ENCODE measurements around the gene NCCRP1.

The NCCRP1 gene, protein sequence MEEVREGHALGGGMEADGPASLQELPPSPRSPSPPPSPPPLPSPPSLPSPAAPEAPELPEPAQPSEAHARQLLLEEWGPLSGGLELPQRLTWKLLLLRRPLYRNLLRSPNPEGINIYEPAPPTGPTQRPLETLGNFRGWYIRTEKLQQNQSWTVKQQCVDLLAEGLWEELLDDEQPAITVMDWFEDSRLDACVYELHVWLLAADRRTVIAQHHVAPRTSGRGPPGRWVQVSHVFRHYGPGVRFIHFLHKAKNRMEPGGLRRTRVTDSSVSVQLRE

DNA sequence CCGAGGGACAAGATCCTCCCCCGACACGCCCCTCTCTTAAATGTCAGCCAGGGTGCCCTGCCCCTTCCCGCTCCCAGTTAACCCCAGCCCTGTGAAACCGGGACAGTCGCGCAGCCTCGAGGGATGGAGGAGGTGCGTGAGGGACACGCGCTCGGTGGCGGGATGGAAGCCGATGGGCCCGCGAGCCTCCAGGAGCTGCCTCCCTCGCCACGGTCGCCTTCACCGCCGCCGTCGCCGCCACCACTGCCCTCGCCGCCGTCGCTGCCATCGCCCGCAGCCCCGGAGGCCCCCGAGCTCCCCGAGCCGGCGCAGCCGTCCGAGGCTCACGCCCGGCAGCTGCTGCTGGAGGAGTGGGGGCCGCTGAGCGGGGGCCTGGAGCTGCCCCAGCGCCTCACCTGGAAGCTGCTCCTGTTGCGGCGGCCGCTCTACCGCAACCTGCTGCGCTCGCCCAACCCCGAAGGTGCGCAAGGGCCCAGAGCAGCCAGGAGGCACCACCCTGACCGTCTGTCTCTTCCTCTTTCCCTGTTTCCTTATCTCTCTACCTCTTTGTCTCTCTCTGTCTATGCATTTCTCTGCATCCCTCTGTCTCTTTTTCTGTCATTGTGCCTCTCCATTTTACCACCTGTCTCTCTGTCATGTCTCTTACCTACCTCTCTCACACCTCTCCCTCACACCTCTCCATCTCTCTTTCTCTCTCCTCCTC lies at the start of gene NCCRP1:
Gene NCCRP1 (plus strand): TSS at position 105 of the 703 bp plus-strand sequence. CDS start 19 bp downstream, at position 124.
- no peak for DNase-seq

GRCh38 chr19:39147480-39147879 lies 49.3 kb upstream of the NCCRP1 start:
- DNase-seq: no peak

- no peak for DNase-seq
Observed at GRCh38 chr19:39148939-39149529, 47.7 kb upstream of the NCCRP1 start.

DNA sequence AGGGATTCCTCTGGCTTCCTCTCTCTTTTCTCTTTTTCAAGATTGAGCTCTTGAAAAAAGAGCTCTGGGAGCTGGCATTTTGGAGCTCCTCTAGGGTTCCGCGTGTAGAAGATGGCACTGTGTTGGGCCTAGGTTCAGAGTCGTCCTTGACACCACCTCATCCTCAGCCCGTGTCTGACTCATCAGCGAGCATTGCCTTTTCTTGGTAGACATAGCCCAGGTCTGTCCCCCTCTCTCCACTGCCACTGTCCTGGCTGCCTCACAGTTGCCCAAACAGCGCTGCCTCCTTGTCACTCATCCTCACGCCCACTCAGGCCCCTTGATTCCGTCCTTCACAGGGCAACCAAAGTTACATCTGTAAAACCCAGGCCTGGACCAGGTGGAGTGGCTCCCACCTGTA lies 46.5 kb upstream of the NCCRP1 start:
- DNase-seq: no peak

DNA sequence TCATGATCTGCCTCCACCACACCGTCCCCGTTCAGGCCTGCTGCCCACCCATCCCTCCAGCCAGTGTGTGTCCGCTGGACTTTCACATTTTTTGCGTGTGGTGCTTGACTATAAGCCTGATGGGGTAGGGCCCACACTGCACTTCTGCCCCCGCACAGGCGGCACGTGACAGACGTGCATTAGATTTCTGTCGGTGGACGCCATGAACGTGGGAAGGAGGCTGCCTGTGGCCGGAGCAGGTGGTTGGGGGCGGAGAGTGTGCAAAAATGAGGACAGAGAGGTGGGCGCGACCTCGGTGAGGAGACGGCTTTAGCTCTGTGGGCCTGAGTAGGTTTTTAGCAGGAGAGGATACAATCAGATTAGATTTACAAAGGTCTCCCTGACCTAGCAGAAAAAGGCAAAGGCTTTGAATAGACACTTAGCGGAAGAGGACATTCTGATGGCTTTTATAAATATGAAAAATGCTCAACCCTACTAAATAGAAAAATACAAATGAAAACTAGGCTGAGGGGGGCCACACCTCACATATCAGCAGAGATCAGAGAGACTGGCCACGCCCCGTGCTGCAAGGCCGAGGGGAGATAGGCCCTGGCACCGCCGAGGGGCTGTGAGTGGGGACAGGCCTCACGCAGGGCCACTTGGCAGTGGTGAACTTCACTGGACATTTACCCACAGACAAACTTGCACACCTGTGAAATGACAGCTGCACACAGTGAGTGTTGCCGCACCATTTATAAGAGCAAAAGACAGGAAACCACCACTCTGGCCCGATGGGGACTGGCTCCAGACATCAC lies 45.8 kb upstream of the NCCRP1 start:
- DNase-seq: no peak

DNA sequence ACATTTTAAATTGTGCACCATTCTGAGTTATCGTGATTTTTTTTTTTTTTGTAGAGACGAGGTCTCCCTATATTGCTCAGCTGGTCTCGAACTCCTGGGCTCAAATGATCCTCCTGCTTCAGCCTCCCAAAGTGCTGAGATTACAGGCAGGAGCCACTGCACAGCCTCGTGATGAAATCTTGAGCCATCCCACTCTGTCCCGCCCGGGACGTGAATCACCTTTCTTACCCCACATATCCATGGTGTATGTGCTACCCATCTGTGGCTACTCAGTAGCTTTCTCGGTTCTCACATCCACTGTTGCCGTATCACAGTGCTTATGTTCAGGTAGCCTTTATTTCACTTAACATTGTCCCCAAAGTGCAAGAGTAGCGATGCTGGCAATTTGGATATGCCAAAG lies 44.7 kb upstream of the NCCRP1 start:
- no peak for DNase-seq

GRCh38 chr19:39154100-39154628 lies 42.6 kb upstream of the NCCRP1 start:
- no peak for DNase-seq

GRCh38 chr19:39154629-39155100 lies 42.1 kb upstream of the NCCRP1 start:
- no peak for DNase-seq

GRCh38 chr19:39155114-39155700 lies 41.6 kb upstream of the NCCRP1 start:
- DNase-seq: no peak

- DNase-seq: no peak
Observed at GRCh38 chr19:39155741-39156140, 41.0 kb upstream of the NCCRP1 start.

GRCh38 chr19:39156326-39157230 lies 40.2 kb upstream of the NCCRP1 start:
- no peak for DNase-seq

DNA sequence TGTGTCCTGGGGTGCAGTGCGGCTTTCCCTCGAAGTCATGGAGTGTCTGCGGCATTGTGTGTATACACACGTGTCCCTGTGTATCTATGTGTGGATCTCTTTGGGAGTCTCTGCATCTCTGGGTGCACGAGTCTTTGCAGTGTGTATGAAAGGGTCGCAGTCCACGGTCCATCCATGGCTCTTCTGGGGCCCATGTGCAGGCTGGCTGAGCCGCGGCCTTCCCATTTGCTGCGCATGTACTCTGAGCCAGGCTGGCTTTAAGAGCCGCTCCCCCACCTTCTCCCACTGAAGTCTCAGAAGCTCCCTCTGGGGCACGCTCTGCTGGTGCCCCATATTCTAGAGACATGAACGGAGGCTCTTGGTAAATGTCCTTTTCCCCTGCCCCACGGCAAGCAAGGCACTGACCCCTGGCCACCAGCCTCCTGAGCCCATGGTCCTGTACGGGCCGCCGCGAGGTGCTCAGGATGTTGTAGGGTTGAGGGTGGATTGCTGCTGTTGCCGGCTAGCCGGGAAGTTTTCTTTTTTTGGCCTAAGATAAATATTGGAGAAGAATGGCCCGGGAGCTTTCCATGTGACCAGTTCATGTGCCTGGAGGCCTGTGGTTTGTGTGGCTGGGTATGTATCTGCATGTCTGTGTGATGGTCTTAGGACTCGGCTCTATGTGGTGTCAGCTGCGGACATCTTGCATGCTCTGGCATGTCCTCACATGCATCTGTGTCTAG lies 39.3 kb upstream of the NCCRP1 start:
- DNase-seq: no peak

DNA sequence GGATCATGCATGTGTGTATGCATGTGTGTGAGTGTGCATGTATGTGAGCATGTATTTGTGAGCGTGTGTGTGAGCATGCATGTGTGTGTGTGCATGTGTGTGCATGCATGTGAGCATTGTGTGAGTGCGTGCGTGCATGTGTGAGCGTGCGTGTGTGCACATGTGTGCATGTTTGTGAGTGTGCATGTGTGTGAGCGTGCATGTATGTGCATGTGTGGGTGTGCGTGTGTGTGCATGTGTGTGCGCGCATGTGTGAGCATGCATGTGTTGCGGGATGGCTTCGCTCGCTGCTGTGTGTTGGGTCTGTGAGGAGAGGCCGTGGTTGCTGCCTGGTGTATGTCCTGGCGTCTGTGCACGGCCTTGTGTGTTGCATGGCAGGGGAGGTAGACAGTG lies 38.8 kb upstream of the NCCRP1 start:
- no peak for DNase-seq

DNA sequence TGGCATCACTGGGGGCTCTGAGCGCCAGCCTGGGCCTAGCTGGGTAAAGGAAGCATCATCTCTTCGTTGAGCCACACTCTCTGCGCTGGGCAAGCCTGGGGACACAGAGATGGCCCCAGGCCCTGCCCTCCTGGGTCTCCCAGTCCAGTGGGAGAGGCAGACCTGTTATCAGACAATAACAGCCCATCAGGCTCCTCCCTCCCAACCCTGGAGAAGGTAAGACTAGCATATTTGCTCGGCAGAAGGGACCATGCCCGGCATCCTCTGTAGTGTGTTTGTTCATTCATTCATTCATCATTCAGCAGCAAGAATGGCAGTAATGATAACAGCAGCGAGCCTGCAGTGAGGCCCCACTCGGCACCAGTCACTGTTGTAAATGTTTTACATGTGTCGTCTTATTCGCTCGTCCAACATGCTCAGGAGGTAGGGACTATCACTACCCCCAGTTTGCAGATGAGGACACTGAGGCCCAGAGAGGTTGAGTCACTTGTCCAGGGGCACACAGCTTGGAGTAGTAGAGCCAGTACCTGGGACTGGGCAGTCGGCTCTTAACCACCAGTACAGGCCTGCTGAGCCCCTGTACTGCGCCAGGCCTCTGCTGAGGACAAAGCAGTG lies 38.0 kb upstream of the NCCRP1 start:
- no peak for DNase-seq

- no peak for DNase-seq
Observed at GRCh38 chr19:39160523-39160861, 36.3 kb upstream of the NCCRP1 start.

DNA sequence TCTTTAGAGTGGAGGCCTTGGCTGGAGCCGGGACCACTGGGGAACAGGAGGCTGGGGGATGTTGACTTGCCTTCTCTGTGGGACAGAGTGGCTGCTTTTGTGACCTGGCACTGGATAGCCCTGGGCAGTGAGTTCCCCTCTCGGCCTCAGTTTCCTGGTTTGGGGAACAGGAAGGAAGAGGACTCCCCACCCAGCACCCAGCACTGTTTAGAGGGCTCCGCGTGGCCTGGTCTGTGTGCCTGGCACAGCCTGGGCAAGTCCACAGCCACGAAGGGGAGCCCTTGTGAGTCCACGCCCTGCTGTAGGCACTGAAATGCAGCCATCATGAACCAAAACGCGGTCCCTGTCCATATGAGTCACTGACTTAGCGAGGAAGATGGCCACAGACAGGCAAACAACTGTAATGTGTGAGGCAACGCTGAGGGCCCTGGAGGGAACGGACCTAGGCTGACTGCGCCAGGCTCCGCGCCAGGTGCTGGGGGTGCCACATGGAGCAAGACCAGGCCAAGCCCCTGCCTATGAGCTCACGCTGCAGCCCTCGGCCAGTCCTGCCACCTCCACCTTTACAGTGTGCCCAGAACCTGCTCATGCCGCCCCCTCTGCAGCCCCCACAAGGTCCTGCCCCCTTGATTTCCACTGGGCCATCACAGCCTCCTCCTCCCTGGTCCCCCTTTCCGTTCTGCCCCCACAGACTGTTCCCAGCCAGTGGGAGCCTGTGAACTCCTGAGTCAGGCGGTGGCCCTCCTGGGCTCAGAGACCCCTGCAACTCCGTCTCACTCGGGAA lies 35.7 kb upstream of the NCCRP1 start:
- no peak for DNase-seq

DNA sequence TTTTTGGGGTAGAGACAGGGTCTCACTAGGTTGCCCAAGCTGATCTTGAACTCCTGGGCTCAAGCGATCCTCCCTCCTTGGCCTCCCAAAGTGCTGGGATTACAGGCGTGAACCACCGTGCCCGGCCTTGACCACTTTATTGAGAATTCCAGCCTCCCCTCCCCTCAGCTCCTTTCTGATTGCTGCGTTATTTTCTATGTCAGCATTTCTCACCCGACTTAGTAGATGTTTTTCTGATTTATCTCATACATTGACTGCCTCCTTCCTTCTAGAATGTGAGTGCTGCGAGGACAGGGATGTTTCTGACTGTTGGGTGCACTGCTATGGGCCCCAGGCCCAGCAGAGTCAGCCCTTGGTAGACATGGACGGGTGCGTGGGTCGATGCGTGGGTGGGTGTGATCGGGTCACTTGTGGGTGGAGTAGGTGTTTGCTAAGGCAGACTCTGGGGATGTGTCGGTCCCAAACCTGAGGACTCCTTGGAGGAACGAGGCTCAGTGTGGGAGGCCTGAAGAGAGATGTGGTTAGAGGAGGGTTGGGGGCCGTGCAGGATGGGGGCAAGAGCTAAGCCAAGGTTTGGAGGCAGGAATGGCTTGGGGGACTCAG lies 34.2 kb upstream of the NCCRP1 start:
- no peak for DNase-seq

GRCh38 chr19:39163621-39164020 lies 33.1 kb upstream of the NCCRP1 start:
- no peak for DNase-seq

DNA sequence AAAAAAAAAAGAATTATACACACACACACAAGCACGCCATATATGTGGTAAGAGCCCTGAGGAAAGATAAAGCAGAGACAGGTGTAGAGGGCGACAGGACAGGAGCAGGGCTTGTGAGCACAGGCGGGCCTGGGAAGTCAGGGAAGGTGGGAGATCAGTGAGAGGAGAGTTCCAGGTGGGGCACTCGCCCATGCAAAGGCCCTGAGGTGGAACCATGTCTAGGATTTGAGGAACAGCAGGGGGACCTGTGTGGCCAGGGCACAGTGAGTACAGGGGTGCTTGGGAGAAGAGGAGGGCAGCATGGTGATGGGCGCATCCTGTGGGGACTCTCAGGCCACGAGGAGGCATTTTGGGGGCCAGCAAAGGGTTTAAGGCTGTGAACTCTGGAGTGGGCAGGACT lies 32.5 kb upstream of the NCCRP1 start:
- no peak for DNase-seq
